GM21515 (cell line): Measurements from ENCODE around the gene EPS15.
"Not testable (repeated sequence)": the region's sequence is repeated elsewhere in the genome, so short reads cannot be mapped to it uniquely, and the experiment has no call there.

Experiments
- ATAC-seq: cut with Tn5 transposase; IDR thresholded peaks from one replicate; pipeline ENCODE4 v1.9.1; 2021; ENCODE audit not compliant: unreplicated experiment

Gene EPS15

GRCh38 chr1:51519048-51519864 is at the start of gene EPS15:
EPS15 (minus strand) TSS chr1:51519266; CDS start chr1:51519231, 35 bp downstream.
- peak; percentile 45 for ATAC-seq

DNA sequence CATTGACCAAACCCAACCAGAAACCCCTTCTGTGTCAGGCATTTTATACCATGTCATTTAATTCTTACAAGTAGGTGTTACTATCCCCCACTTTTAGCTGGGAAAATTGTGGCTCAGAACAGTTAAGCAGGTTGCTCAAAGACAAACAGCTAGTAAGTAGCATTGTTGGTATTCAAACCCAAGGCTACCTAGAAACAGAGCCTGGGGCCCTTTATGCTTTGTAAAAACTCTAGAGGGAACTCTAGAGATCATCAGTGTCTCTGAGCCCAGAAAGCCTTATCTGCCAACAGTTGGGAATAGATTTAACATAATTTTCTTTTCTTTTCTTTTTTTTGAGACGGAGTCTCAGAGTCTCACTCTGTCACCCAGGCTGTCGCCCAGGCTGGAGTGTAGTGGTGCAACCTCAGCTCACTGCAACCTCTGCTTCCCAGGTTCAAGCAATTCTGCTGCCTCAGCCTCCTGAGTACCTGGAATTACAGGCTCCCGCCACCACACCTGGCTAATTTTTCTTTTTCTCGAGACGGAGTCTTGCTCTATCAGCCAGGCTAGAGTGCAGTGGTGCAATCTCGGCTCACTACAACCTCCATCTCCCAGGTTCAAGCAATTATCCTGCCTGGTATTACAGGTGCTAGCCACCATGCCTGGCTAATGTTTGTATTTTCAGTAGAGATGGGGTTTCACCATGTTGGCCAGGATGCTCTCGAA is 49.3 kb upstream of the EPS15 start:
- ATAC-seq = no peak

- no peak for ATAC-seq
These were observed 48.6 kb upstream of the EPS15 start for GRCh38 chr1:51567653-51568052.

DNA sequence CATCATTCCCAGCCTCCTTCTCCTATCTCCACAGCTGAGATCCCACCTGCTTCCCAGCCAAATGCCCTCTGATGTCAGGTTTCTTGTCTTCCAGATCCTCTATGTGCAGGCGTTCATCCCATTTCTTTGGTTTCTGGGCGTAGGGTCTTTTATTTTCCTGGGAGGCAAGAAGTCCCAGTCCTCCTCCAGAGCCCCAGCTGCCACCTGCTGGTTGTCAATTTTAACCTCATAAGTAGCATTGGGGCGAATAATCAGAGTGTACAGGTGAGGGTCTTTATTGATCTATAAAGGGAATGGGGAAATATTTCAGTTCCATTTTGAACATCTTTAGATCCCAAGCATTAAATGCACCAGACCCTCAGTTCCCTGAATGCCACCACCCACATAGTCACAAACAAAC is 47.2 kb upstream of the EPS15 start:
- no peak for ATAC-seq

- no peak for ATAC-seq
These were observed 45.9 kb upstream of the EPS15 start for GRCh38 chr1:51565009-51565408.

DNA sequence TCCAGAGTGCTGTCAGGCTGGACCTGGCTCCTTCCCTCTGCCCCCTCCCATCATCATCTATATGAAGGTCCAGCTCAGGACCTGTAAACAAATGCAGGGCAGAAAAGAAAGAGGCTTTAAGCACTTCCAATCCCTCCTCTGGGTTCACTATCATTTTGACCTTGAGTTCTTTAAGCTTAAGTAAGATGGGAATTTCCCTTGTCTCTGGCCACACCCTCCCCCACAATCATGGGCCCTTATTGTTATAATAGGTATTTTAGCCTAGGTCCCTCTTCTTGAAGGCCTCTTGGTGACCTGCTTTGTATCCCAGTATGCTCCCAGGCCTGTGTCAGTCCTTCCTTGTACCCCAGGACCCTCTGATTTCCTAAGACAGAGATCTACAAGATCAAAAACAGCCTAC is 45.1 kb upstream of the EPS15 start:
- ATAC-seq = no peak

DNA sequence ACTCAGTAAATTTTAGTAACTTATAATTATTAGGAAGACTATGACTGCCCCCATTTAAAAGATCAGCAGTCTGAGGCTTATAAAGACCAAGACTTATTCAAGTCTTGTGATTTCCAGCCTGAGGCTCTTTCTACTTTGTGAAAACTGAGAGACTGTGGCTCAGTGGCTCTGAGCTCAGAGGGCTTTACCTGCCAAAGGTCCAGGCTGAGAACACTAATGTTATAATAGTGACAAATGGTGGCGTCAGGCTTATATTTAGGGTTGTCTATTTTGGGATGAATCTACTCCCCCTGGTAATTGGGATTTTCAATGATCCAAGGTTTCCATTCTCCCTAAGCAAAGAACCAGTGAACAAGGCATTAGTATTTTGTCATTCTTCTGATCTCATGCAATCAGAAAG is 42.6 kb upstream of the EPS15 start:
- no peak for ATAC-seq

- ATAC-seq = not testable (repeated sequence)
These were observed 41.8 kb upstream of the EPS15 start for GRCh38 chr1:51560895-51561294.

- ATAC-seq = no peak
These were observed 41.0 kb upstream of the EPS15 start for GRCh38 chr1:51560034-51560433.

DNA sequence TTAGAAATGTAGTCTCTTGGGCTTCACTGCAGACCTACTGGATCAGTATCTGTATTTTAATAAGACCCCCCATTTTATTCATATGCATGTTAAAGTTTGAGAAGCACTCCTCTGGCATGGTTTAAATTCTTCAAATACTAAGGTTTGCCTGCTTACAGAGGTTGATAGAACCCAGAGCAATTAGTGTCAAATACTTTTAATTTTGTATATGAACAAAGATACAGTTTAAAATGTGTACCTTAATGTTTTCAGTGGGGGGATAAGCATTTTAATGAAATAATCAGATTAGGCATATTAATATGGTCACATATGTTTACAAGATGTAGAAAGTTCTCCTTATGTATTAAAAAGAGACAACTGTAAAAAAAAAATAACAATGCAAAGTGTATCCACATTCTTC is 40.4 kb upstream of the EPS15 start:
- ATAC-seq = no peak

DNA sequence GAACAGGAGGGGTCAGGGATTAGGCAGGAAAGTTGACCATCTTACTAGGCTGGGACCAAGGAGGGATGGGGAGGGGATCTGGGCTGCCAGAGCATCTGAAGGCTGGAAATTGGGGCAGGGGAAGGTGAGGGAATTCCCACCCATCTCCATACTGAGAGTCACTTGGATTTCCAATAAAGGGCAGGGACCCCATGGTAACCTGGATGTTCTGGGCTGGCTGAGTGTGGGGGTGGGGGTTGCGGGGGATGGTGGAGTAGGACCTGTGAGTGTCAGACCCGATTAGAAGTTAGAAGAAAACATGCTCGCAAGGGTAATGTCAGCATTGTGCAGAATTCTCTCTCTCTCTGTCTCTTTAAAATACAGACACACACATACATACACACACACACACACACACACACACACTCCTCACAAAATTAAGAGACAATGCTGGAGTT is 40.0 kb upstream of the EPS15 start:
- no peak for ATAC-seq

DNA sequence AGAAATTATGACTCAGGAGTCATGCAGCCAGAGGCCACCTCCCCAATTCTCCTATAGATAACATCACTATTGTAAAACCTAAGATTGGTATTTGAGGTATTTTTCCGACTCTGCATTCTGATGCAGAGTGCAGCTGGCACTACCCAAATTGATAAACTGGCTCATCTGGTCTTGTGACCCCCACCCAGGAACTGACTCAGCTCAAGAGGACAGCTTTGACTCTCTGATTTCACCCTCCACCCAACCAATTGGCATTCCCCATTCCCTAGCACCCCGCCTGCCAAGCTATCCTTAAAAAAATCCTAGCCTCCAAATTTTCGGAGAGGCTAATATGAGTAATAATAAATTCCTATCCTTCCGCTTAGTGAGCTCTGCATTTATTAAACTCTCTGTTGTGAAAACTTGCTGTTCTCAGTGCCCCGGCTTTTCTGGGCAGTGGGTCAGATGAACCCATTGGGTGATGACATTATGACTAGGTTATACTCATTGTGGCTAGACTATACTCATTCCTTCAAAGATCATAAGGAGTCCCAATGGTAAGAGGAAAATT is 39.4 kb upstream of the EPS15 start:
- no peak for ATAC-seq

DNA sequence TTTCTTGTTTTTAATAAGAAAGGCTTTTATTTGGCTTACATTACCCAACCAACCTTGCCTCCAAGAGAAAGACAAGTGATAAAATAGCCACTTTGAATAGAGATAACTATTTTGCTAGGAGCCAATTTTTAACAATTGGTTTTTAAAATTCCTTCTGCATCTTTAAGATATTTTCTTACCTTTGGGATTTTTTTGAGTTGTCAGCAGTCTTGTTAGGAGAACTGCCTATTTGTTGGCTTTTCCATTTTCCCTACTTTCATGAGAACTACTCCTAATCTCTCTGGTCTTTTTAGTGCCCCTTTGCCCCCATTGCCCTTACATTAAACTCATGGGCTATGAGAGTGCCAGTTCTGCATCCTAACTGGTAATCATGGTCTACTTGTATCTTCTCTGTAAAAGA is 38.1 kb upstream of the EPS15 start:
- ATAC-seq = no peak

DNA sequence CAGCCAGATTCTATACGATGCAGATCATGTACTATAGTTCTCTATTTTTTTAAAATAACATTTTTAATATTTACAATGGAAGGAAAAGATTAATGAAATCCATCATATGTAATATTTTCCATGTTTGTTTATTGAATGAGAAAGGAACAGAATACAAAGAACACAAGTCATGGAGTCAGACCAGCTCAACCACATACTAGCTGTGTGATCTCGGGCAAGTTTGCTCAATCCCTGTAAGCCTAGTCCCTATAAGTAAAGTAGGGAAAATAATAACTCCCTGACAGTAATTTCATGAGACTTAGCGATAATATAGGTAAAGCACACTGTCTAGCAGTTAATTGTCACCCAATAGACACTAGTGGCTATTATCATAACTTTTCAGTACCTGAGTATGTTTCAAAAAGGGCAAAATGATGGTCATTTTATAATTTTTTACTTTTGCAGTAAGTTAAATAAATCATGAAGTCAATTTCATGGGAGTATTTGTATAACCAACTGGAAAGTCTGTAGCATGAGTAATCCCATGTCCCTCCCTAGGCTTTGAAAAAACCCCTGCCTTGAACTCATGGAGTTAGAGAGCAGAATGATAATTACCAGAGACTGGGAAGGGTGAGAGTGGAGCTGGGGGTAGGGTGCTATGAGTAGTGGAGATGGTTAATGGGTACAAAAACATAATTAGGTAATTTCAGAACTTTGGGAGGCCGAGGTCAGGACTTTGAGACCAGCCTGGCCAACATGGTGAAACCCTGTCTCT is 37.0 kb upstream of the EPS15 start:
- ATAC-seq = no peak

DNA sequence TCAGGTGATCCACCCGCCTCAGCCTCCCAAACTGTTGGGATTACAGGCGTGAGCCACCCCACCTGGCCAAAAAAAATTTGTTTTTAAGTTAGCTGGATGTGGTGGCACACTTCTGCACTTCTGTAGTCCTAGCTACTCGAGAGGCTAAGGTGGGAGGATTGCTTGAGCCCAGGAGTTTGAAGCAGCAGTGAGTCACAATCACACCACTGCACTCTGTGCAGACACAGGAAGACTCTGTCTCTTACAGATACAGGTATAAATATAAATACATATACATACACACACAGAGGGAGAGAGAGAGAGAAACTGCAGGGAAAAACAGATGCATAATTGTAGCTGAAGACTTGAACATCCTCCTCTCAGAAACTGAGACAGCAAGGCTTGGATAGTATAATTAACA is 34.8 kb upstream of the EPS15 start:
- ATAC-seq = no peak

DNA sequence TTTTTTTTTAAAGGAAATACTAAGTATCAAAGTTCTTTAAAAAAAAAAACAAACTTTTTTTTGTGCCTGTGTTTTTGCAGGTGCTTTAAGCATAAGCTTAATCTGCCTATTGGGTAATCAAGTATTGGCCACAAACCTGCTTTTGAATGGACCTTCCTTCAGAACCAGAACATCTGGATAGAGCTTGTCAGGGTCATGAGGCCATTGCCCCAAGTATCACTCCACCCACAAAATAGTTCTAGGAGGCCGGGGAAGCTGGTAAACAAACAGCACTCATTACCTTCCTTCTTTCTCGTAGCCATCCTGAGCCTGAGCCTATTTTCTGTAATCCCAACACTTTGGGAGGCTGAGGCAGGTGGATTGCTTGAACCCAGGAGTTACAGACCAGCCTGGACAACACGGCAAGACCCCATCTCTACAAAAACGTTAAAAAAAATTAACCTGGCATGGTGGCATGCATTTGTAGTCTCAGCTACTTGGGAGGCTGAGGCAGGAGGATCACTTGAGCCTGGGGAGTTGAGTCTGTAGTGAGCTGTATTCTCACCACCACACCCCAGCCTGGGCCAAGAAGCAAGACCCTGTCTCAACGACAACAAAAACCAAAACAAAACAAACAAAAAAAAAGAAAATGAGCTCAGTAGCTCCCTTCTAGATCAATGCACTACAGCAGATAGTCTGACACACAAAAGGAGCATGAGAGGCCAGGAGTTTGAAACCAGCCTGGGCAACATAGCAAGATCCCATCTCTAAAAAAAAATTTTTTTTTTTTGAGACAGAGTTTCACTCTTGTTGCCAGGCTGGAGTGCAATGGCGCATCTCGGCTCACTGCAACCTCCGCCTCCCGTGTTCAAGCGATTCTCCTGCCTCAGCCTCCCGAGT is 34.1 kb upstream of the EPS15 start:
- ATAC-seq = no peak

DNA sequence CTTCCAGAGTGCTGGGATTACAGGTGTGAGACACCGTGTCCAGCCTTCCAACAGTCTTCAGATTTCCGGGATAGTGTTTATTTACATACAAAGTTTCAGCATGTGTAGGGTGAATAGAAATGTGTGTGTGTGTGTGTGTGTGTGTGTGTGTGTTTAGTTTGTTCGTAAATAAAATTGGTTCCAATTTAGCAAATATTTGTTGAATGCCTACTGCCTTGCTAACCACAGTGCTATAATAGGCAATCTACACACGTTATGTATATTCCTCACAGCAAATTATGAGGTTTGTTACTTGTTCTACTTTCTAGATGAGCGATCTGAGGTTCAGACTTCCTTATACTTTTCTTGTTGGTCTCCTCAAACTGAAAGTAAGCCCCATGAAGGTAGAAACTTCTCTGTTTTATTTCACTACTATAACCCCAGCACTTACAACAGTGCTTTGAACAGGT is 32.8 kb upstream of the EPS15 start:
- no peak for ATAC-seq

- ATAC-seq = no peak
These were observed 32.0 kb upstream of the EPS15 start for GRCh38 chr1:51551081-51551480.

DNA sequence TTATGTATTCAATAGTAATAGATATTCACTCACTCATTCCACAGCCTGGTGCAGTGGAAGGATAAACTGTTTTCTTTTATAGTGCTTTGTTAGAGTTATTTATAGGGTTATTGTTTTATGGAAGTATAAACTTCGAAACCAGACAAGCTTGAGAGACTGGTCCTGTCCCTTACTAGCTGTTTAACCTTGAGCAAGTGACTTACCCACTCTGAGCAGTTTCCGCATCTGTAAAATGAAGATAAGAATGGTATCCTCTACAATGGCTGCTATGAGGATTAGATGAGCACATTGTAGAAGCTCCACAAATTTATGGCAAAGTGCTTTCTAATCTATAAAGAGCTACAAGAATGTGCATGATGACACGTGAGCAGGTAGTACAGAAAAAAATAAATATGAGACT is 30.8 kb upstream of the EPS15 start:
- ATAC-seq = no peak

GRCh38 chr1:51549016-51549619 is 30.1 kb upstream of the EPS15 start:
- ATAC-seq = no peak
